Neuron (in vitro differentiated cells): ENCODE results near the gene PCBP4.

Experiments
- H2AFZ ChIP-seq: one replicate; pipeline ENCODE4 v1.6.1; 2013; ENCODE audit warnings: low read depth, mild to moderate bottlenecking, inconsistent platforms, low read length, moderate library complexity
- H3K27me3 ChIP-seq: one replicate; pipeline ENCODE4 v1.6.1; 2013; ENCODE audit warnings: low read length; ENCODE audit not compliant: insufficient read depth
- H3K36me3 ChIP-seq: one replicate; pipeline ENCODE4 v1.6.1; 2013; ENCODE audit warnings: low read length; ENCODE audit not compliant: insufficient read depth
- H3K4me1 ChIP-seq: one replicate; pipeline ENCODE4 v1.6.1; 2013; ENCODE audit warnings: low read length; ENCODE audit not compliant: insufficient read depth
- H3K4me3 ChIP-seq: 2 replicates; pipeline ENCODE4 v1.5.1; 2013; ENCODE audit warnings: mild to moderate bottlenecking, low read length, moderate library complexity
- H3K9me3 ChIP-seq: one replicate; pipeline ENCODE4 v1.6.1; 2013; ENCODE audit warnings: low read length

The PCBP4 gene

GRCh38 chr3:51987568-51987967, 20.3 kb upstream of the PCBP4 start:
- Histone ChIP-seq H3K36me3 (peaks cover 12% of the 10 kb centered on the region), H3K9me3 (no peaks in the 10 kb centered on the region), H2AFZ (no peak overlapping the region), H3K27me3 (no peaks in the 10 kb centered on the region), H3K4me3 (no peak overlapping the region), H3K4me1 (peaks cover 7% of the 10 kb centered on the region)

- H3K4me1 ChIP-seq = peaks cover 10% of the 10 kb centered on the region
- H3K36me3 ChIP-seq = peaks cover under 1% of the 10 kb centered on the region
- no peaks in the 10 kb centered on the region for H3K27me3 ChIP-seq
- H3K9me3 ChIP-seq = no peaks in the 10 kb centered on the region
- H2AFZ ChIP-seq = no peak overlapping the region
- H3K4me3 ChIP-seq = no peak overlapping the region
Measured at GRCh38 chr3:51986010-51986947, 19.0 kb upstream of the PCBP4 start.

GRCh38 chr3:51985063-51985462, 17.8 kb upstream of the PCBP4 start:
- H3K4me1 ChIP-seq = peaks cover 10% of the 10 kb centered on the region
- H3K27me3 ChIP-seq = no peaks in the 10 kb centered on the region
- H3K9me3 ChIP-seq = no peaks in the 10 kb centered on the region
- H3K4me3 ChIP-seq = no peak overlapping the region
- no peak overlapping the region for H2AFZ ChIP-seq
- peaks cover 5% of the 10 kb centered on the region for H3K36me3 ChIP-seq

GRCh38 chr3:51984269-51984647, 17.0 kb upstream of the PCBP4 start:
- H3K9me3 ChIP-seq = no peaks in the 10 kb centered on the region
- H3K4me3 ChIP-seq = no peak overlapping the region
- H2AFZ ChIP-seq = no peak overlapping the region
- H3K4me1 ChIP-seq = peaks cover 10% of the 10 kb centered on the region
- H3K27me3 ChIP-seq = no peaks in the 10 kb centered on the region
- H3K36me3 ChIP-seq = peaks cover 5% of the 10 kb centered on the region

GRCh38 chr3:51983578-51984268, 16.5 kb upstream of the PCBP4 start:
- H3K27me3 ChIP-seq = no peaks in the 10 kb centered on the region
- peaks cover 5% of the 10 kb centered on the region for H3K36me3 ChIP-seq
- no peaks in the 10 kb centered on the region for H3K9me3 ChIP-seq
- peaks cover 10% of the 10 kb centered on the region for H3K4me1 ChIP-seq
- peak overlapping the region; percentile 54 for H2AFZ ChIP-seq
- peak overlapping the region; percentile 40 for H3K4me3 ChIP-seq

- Histone ChIP-seq H3K4me1 (peaks cover 10% of the 10 kb centered on the region), H3K9me3 (no peaks in the 10 kb centered on the region), H3K36me3 (peaks cover 5% of the 10 kb centered on the region), H3K4me3 (peak within 1 kb of the TSS; percentile 40), H2AFZ (peak within 1 kb of the TSS; percentile 54), H3K27me3 (no peaks in the 10 kb centered on the region)
Measured at GRCh38 chr3:51982838-51983577, 15.8 kb upstream of the PCBP4 start, which contains the start of gene ACY1. TSS of gene ACY1 (plus strand) at chr3:51983535. CDS start at chr3:51984065, 530 bp downstream.

- peaks cover 5% of the 10 kb centered on the region for H3K36me3 ChIP-seq
- no peaks in the 10 kb centered on the region for H3K9me3 ChIP-seq
- H2AFZ ChIP-seq = peak overlapping the region; percentile 54
- peaks cover 10% of the 10 kb centered on the region for H3K4me1 ChIP-seq
- no peaks in the 10 kb centered on the region for H3K27me3 ChIP-seq
- H3K4me3 ChIP-seq = peak overlapping the region; percentile 40
Measured at GRCh38 chr3:51982352-51982837, 15.1 kb upstream of the PCBP4 start.

GRCh38 chr3:51980253-51980652, 13.0 kb upstream of the PCBP4 start:
- Histone ChIP-seq H3K4me3 (no peak overlapping the region), H3K27me3 (no peaks in the 10 kb centered on the region), H2AFZ (no peak overlapping the region)

GRCh38 chr3:51978143-51978502, 10.9 kb upstream of the PCBP4 start:
- no peaks in the 10 kb centered on the region for H3K9me3 ChIP-seq
- peaks cover 5% of the 10 kb centered on the region for H3K36me3 ChIP-seq
- H3K4me3 ChIP-seq = no peak overlapping the region
- H2AFZ ChIP-seq = no peak overlapping the region
- peaks cover 21% of the 10 kb centered on the region for H3K4me1 ChIP-seq
- no peaks in the 10 kb centered on the region for H3K27me3 ChIP-seq

More at GRCh38 chr3:51980253-51980652, 13.0 kb upstream of the PCBP4 start:
- Histone ChIP-seq H3K4me1 (peaks cover 16% of the 10 kb centered on the region), H3K36me3 (peaks cover 5% of the 10 kb centered on the region), H3K9me3 (no peaks in the 10 kb centered on the region)

GRCh38 chr3:51977446-51978142, 10.3 kb upstream of the PCBP4 start:
- Histone ChIP-seq H3K36me3 (peaks cover 5% of the 10 kb centered on the region), H3K4me3 (no peak overlapping the region), H3K4me1 (peaks cover 21% of the 10 kb centered on the region), H3K9me3 (no peaks in the 10 kb centered on the region), H3K27me3 (no peaks in the 10 kb centered on the region), H2AFZ (no peak overlapping the region)

- Histone ChIP-seq H2AFZ (no peak overlapping the region), H3K4me1 (peaks cover 17% of the 10 kb centered on the region), H3K27me3 (no peaks in the 10 kb centered on the region), H3K36me3 (peaks cover 4% of the 10 kb centered on the region), H3K4me3 (peak overlapping the region; percentile 56), H3K9me3 (no peaks in the 10 kb centered on the region)
Measured at GRCh38 chr3:51975852-51976549, 8.7 kb upstream of the PCBP4 start.
